HEK293T (cell line): ENCODE results near the gene SCN4B.

Experiments
- ARNT ChIP-seq: fragments of 450-650 bp; IDR thresholded peaks from 2 replicates; pipeline ENCODE4 v1.6.1; 2017; ENCODE audit warnings: mild to moderate bottlenecking
- BHLHE40 ChIP-seq: fragments of 450-650 bp; IDR thresholded peaks from 2 replicates; pipeline ENCODE4 v1.6.1; 2016; ENCODE audit warnings: mild to moderate bottlenecking, moderate library complexity, borderline replicate concordance
- FOXA1 ChIP-seq: fragments of 450-650 bp; IDR thresholded peaks from 2 replicates; pipeline ENCODE4 v1.6.1; 2016; ENCODE audit warnings: mild to moderate bottlenecking
- FOXM1 ChIP-seq: fragments of 450-650 bp; IDR thresholded peaks from 2 replicates; pipeline ENCODE4 v1.6.1; 2017; ENCODE audit warnings: mild to moderate bottlenecking, borderline replicate concordance
- HDGF ChIP-seq: fragments of 450-650 bp; IDR thresholded peaks from 2 replicates; pipeline ENCODE4 v1.6.1; 2017; ENCODE audit warnings: antibody characterized with exemption, borderline replicate concordance
- SP1 ChIP-seq: fragments of 450-650 bp; IDR thresholded peaks from 2 replicates; pipeline ENCODE4 v1.6.1; 2017
- SUZ12 ChIP-seq: fragments of 450-650 bp; IDR thresholded peaks from 2 replicates; pipeline ENCODE4 v1.6.1; 2016; ENCODE audit warnings: mild to moderate bottlenecking
- TARDBP ChIP-seq: fragments of 450-650 bp; IDR thresholded peaks from 2 replicates; pipeline ENCODE4 v1.6.1; 2016
- ZNF384 ChIP-seq: fragments of 450-650 bp; IDR thresholded peaks from 2 replicates; pipeline ENCODE4 v1.6.1; 2016

GRCh38 chr11:118091690-118092089 is 60.9 kb downstream of the SCN4B start:
- TF ChIP-seq SP1 (no peak), SUZ12 (no peak), FOXA1 (no peak), HDGF (no peak), FOXM1 (no peak), BHLHE40 (no peak), ZNF384 (no peak), TARDBP (no peak), ARNT (no peak)
